Left lung (tissue), 10 donors: ENCODE measurements around the gene ARAP1. TPM values are rescaled to one million over a fixed set of nuclear protein-coding genes. Genes with fewer than 3 reads are reported as not detected.

ENCODE experiments used
- ATAC-seq: fragments of 200-7000 bp; cut with Tn5 transposase; one replicate; pipeline ENCODE4 v1.9.1; 2020; ENCODE audit warnings: moderate library complexity
- DNase-seq, 4 donors: peaks; one replicate each; pipeline ENCODE4 v3.0.0-alpha.2; 2013 to 2020
- H3K27ac ChIP-seq, 2 donors: fragments of 200-600 bp; sonication (generic) in 1 of 2; one replicate each; pipeline versions ENCODE4 v1.5.0 to v1.8.0; 2020 to 2021
- H3K27me3 ChIP-seq, 2 donors: fragments of 200-600 bp; sonication (generic) in 1 of 2; one replicate each; pipeline versions ENCODE4 v1.5.0 to v1.8.0; 2020 to 2021
- H3K36me3 ChIP-seq, 2 donors: fragments of 200-600 bp; sonication (generic) in 1 of 2; one replicate each; pipeline versions ENCODE4 v1.5.0 to v1.8.0; 2020 to 2021
- H3K4me1 ChIP-seq, 2 donors: fragments of 200-600 bp; one replicate each; pipeline ENCODE4 v1.8.0; 2021
- H3K4me3 ChIP-seq, 2 donors: fragments of 200-600 bp; sonication (generic) in 1 of 2; one replicate each; pipeline versions ENCODE4 v1.5.0 to v1.8.0; 2020 to 2021; ENCODE audit warnings: mild to moderate bottlenecking in 1 of 2
- H3K9me3 ChIP-seq, 2 donors: fragments of 200-600 bp; sonication (generic) in 1 of 2; one replicate each; pipeline versions ENCODE4 v1.5.0 to v1.8.0; 2020 to 2021
- CTCF ChIP-seq, 2 donors: fragments of 200-600 bp; sonication (generic) in 1 of 2; IDR thresholded peaks; one replicate each; pipeline versions ENCODE4 v1.5.0 to v1.8.0; 2021; ENCODE audit warnings: antibody characterized with exemption in 2 of 2
- intact Hi-C, 2 donors: fragments of 100-400 bp; cut with DNase I; formaldehyde crosslinking; loops; one replicate each; pipeline versions ENCODE4 v1.11.2 to v1.14.2; 2022
- polyA plus RNA-seq, 6 donors: library from polyadenylated mRNA; unstranded; fragments of 120-200 nt; gene quantifications; one replicate each; pipeline ENCODE4 v1.2.1, GENCODE V29; 2013; ENCODE audit not compliant: insufficient read length in 6 of 6
- total RNA-seq, 2 donors: library from RNA; stranded (reverse); fragmentation: NEBNext Ultra II Directional; extraction: Animal tissue kit (Norgen Biotek cat#: 25700); gene quantifications; one replicate each; pipeline ENCODE4 v1.2.1, GENCODE V29; 2021
- donor health status: DM: no; HTN: yes; CAD: no.
- donor health status: DM: no; HTN: no; CAD: no.

Gene ARAP1
- total and polyA plus RNA-seq, 8 donors: 80.0 to 222 (median 97.7) TPM

- peak; percentile 35 for ATAC-seq
Observed at GRCh38 chr11:72719144-72719543, 33.1 kb downstream of the ARAP1 start.

GRCh38 chr11:72718101-72718501, 34.1 kb downstream of the ARAP1 start:
- no peaks in the 10 kb centered on the region for H3K27me3 ChIP-seq
- H3K4me1 ChIP-seq: peaks cover 38 to 95% of the 10 kb centered on the region in 2 donors
- intact Hi-C loops: no loop called here
- peak overlapping the region; percentile 36 to 57 for H3K27ac ChIP-seq
- peak overlapping the region in 1 of 2 donors; percentile 65 for H3K4me3 ChIP-seq
- H3K9me3 ChIP-seq: no peaks in the 10 kb centered on the region
- TF ChIP-seq CTCF (IDR thresholded peaks at IDR 0.05): no peak
- peaks cover 0 to 49% of the 10 kb centered on the region in 2 donors for H3K36me3 ChIP-seq
- ATAC-seq: no peak
- DNase-seq: peak in 2 of 4 donors; percentile 70 to 81

More at GRCh38 chr11:72719144-72719543, 33.1 kb downstream of the ARAP1 start:
- peaks cover 42 to 95% of the 10 kb centered on the region in 2 donors for H3K4me1 ChIP-seq
- no peak for TF ChIP-seq CTCF (IDR thresholded peaks at IDR 0.05)
- peaks cover 0 to 45% of the 10 kb centered on the region in 2 donors for H3K36me3 ChIP-seq
- no peaks in the 10 kb centered on the region for H3K27me3 ChIP-seq
- intact Hi-C loops: no loop called here
- H3K4me3 ChIP-seq: peak overlapping the region in 1 of 2 donors; percentile 65
- DNase-seq: peak in 2 of 4 donors; percentile 20 to 63
- H3K9me3 ChIP-seq: no peaks in the 10 kb centered on the region
- H3K27ac ChIP-seq: peak overlapping the region; percentile 87 to 92

- DNase-seq (peak in 1 of 4 donors; percentile 54), ATAC-seq (no peak)
- Histone ChIP-seq H3K27me3 (no peaks in the 10 kb centered on the region), H3K4me3 (no peak overlapping the region), H3K36me3 (peaks cover 0 to 60% of the 10 kb centered on the region in 2 donors), H3K27ac (peak overlapping the region in 1 of 2 donors; percentile 57), H3K9me3 (no peaks in the 10 kb centered on the region), H3K4me1 (peaks cover 32 to 99% of the 10 kb centered on the region in 2 donors)
- TF ChIP-seq CTCF (IDR thresholded peaks at IDR 0.05): no peak
- intact Hi-C loops: no loop called here
Observed at GRCh38 chr11:72716788-72717435, 35.3 kb downstream of the ARAP1 start.

- TF ChIP-seq CTCF (IDR thresholded peaks at IDR 0.05): no peak
- Histone ChIP-seq H3K36me3 (peaks cover 0 to 66% of the 10 kb centered on the region in 2 donors), H3K27ac (no peak overlapping the region), H3K9me3 (no peaks in the 10 kb centered on the region), H3K27me3 (no peaks in the 10 kb centered on the region), H3K4me3 (no peak overlapping the region), H3K4me1 (peaks cover 27 to 94% of the 10 kb centered on the region in 2 donors)
- intact Hi-C loops: no loop called here
- ATAC-seq (no peak), DNase-seq (peak in 1 of 4 donors; percentile 47)
Observed at GRCh38 chr11:72716290-72716689, 35.9 kb downstream of the ARAP1 start.

GRCh38 chr11:72712841-72713240, 39.4 kb downstream of the ARAP1 start:
- H3K36me3 ChIP-seq: peaks cover 0 to 96% of the 10 kb centered on the region in 2 donors
- intact Hi-C loops: no loop called here
- peak overlapping the region; percentile 31 to 37 for H3K27ac ChIP-seq
- peak in 1 of 4 donors; percentile 60 for DNase-seq
- ATAC-seq: no peak
- no peak for TF ChIP-seq CTCF (IDR thresholded peaks at IDR 0.05)
- H3K9me3 ChIP-seq: no peaks in the 10 kb centered on the region
- H3K4me1 ChIP-seq: peaks cover 2 to 60% of the 10 kb centered on the region in 2 donors
- no peaks in the 10 kb centered on the region for H3K27me3 ChIP-seq
- H3K4me3 ChIP-seq: no peak overlapping the region
